ENCODE data around the gene OLFM2.

- no peak for TF ChIP-seq POLR2A (IDR thresholded peaks at IDR 0.05; ENCODE audit: low read depth, low read length)
- TF ChIP-seq TAF1 (IDR thresholded peaks at IDR 0.05; ENCODE audit: low read depth, low read length), result no peak
- TF ChIP-seq SPI1 (IDR thresholded peaks at IDR 0.05; ENCODE audit: low read depth, low read length), result no peak
- TF ChIP-seq POLR2AphosphoS5 (IDR thresholded peaks at IDR 0.05; ENCODE audit: low read depth, low read length), result no peak
- no peak for TF ChIP-seq POU2F2 (IDR thresholded peaks at IDR 0.05; ENCODE audit: low read depth, low read length)
- TF ChIP-seq PAX5 (IDR thresholded peaks at IDR 0.05; ENCODE audit: insufficient read depth, low read length, severe bottlenecking), result no peak
These were observed 20.6 kb upstream of the OLFM2 start for GRCh38 chr19:9956956-9957355.

Data from GM12891 (cell line).